ENCODE results near the gene FAM229B. TPM values are rescaled to one million over a fixed set of nuclear protein-coding genes. Genes with fewer than 3 reads are reported as not detected.
A peak's percentile ranks its signal among the peaks of the same experiment; 100 is the strongest.

Gene FAM229B
- total and polyA plus RNA-seq, 9 of the 15 experiments (the other 6 are each of a cell fraction or from before 2014, with no cell fraction given) = 3.3 to 17.4 (median 5.8) TPM

DNA sequence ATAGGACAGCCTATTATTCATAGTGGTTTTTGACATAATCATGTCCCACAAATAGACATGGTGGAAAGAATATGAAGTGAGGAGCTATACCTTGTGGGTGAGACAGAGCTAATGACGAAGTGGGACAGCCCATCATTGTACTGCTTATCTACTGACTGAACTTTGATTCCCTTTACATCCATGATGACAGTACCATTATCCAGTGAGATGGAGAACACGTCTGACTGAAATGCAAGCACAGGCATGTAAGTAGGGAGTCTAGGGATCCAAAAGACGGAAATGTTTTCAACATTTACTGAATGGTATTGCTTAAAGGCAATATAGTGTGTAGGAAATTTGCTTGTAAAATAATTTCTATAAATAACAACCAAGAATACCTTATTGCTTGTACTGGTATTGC, 43.5 kb downstream of the FAM229B start (continued):
- TF ChIP-seq EP300 (IDR thresholded peaks at IDR 0.05; ENCODE audit: low read length) = no peak

DNA sequence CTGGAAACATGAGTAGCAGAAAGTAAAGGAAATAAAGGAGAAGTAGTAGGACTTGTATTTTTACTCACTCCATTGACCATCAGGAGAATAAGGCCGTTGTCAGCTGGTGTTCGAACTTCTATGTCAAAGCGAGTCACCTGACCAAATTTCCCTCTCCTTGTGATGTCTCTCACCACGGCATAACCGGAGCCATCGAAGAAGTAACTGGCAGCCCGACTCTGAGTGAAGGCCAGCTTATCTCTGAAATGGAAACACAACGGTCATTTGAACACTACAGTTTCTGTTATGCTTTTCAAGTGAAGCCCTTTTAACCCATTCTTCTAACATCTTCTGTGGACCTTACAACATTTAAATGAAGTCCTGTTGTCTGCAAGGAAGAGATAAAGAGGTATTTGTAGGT, 51.7 kb downstream of the FAM229B start:
- FAIRE-seq (peak; percentile 64), DNase-seq (ENCODE audit: extremely low read depth in 1 of 4, low spot score in 3 of 4) (peak in 1 of 4 experiments; percentile 52), ATAC-seq (peak; percentile 82)
- Histone ChIP-seq H3K4me2 (ENCODE audit: insufficient read depth, low read length) (peak overlapping the region; percentile 58), H3K9me3 (replicated peaks; ENCODE audit: control insufficient read depth, insufficient read depth, low read depth, low read length) (no peaks in the 10 kb centered on the region), H3K27ac (ENCODE audit: extremely low read depth, low read depth, low read length) (peak overlapping the region; percentile 30; the same call in 1 of the 3 replicates), H3K36me3 (ENCODE audit: control insufficient read depth, insufficient read depth, low read length) (no peaks in the 10 kb centered on the region), H2AFZ (ENCODE audit: low read depth, low read length) (peak overlapping the region; percentile 80), H3K9me1 (ENCODE audit: control insufficient read depth, insufficient read depth, low read length) (no peaks in the 10 kb centered on the region), H3K9ac (ENCODE audit: insufficient read depth in 1 of 2, low read depth in 2 of 2, low read length in 2 of 2) (no peak overlapping the region), H3K79me2 (ENCODE audit: control insufficient read depth, insufficient read depth, low read length) (no peaks in the 10 kb centered on the region), H3K4me3 (no peak overlapping the region), H3K27me3 (ENCODE audit: control insufficient read depth in 2 of 2, insufficient read depth in 2 of 2, low read length in 2 of 2) (no peaks in the 10 kb centered on the region), H4K20me1 (replicated peaks; ENCODE audit: control insufficient read depth, insufficient read depth, low read length) (no peaks in the 10 kb centered on the region), H3K4me1 (replicated peaks in 1 of 2; ENCODE audit: control insufficient read depth in 2 of 2, insufficient read depth in 2 of 2, low read length in 2 of 2) (no peaks in the 10 kb centered on the region; a peak in 1 of 5 replicates)
- in situ Hi-C loops (cut with MboI) = no loop called here
- WGBS (ENCODE audit: insufficient coverage, low coverage, missing lambda C conversion rate) = 0% methylated on average over 8 of the region's 8 CpGs
- intact Hi-C loops (cut with micrococcal nuclease) = no loop called here
- BruUV-seq (replicated peaks) = no TSS peak
- ChIA-PET CTCF (ENCODE audit: low intra/inter-chr PET ratio) (no interaction called here), POLR2A (interaction anchor here (1.0 to 2.1 kb wide), 2 partner anchors 11 to 313 kb away, joined by 3 to 5 read pairs; no protein-coding TSS in a partner anchor)
- TF ChIP-seq TCF3 (CRISPR knock-in tag; IDR thresholded peaks at IDR 0.05) (peak; percentile 61), L3MBTL2 (IDR thresholded peaks at IDR 0.05) (0 out of 2 replicates have a peak, but pooled peaks have one; percentile 18), TFE3 (CRISPR knock-in tag; IDR thresholded peaks at IDR 0.05) (peak; percentile 33; the same call in 1 of the 2 replicates), MCM3 (IDR thresholded peaks at IDR 0.05) (no peak), RAD51 (IDR thresholded peaks at IDR 0.05; ENCODE audit: borderline replicate concordance, low read depth) (peak; percentile 45; the same call in 1 of the 2 replicates), OTX1 (CRISPR knock-in tag; IDR thresholded peaks at IDR 0.05) (no peak), CBFA2T3 (IDR thresholded peaks at IDR 0.05) (peak; percentile 49; the same call in 1 of the 2 replicates), THRAP3 (IDR thresholded peaks at IDR 0.05; ENCODE audit: borderline replicate concordance) (no peak), NR2C2 (CRISPR knock-in tag; IDR thresholded peaks at IDR 0.05) (no peak), NR2C2 (tag; IDR thresholded peaks at IDR 0.05) (peak; percentile 28; the same call in 1 of the 2 replicates), FIP1L1 (IDR thresholded peaks at IDR 0.05; ENCODE audit: low read depth, low read length, poor library complexity, severe bottlenecking) (no peak), MYBL2 (IDR thresholded peaks at IDR 0.05; ENCODE audit: low read depth) (peak; percentile 30; the same call in 1 of the 2 replicates), MYBL2 (CRISPR knock-in tag; IDR thresholded peaks at IDR 0.05; ENCODE audit: borderline replicate concordance) (no peak), SRSF9 (IDR thresholded peaks at IDR 0.05; ENCODE audit: borderline replicate concordance, low read depth, low read length) (no peak), TAL1 (IDR thresholded peaks at IDR 0.05) (peak; percentile 14; the same call in 1 of the 2 replicates), CREB1 (IDR thresholded peaks at IDR 0.05) (no peak), CREB1 (CRISPR knock-in tag; IDR thresholded peaks at IDR 0.05) (no peak), NCOA4 (IDR thresholded peaks at IDR 0.05; ENCODE audit: partially characterized antibody) (no peak), MAFG (tag; conservative IDR thresholded peaks at IDR 0.05) (no peak), GATA2 (CRISPR knock-in tag; IDR thresholded peaks at IDR 0.05) (no peak)
- TF ChIP-seq, protein P1, sequence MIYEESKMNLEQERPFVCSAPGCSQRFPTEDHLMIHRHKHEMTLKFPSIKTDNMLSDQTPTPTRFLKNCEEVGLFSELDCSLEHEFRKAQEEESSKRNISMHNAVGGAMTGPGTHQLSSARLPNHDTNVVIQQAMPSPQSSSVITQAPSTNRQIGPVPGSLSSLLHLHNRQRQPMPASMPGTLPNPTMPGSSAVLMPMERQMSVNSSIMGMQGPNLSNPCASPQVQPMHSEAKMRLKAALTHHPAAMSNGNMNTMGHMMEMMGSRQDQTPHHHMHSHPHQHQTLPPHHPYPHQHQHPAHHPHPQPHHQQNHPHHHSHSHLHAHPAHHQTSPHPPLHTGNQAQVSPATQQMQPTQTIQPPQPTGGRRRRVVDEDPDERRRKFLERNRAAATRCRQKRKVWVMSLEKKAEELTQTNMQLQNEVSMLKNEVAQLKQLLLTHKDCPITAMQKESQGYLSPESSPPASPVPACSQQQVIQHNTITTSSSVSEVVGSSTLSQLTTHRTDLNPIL (CRISPR knock-in tag; IDR thresholded peaks at IDR 0.05) = no peak
